Germinal center (tissue), 1 donor: ENCODE measurements around the gene BAZ1B.
"Not testable (repeated sequence)": the region's sequence is repeated elsewhere in the genome, so short reads cannot be mapped to it uniquely, and the experiment has no call there.

Source experiments
- DNase-seq: peaks from one replicate; pipeline ENCODE4 v3.0.0; 2012; ENCODE audit warnings: mixed read lengths, low spot score

BAZ1B gene

GRCh38 chr7:73442903-73443500, 79.1 kb downstream of the BAZ1B start:
- DNase-seq = no peak

DNA sequence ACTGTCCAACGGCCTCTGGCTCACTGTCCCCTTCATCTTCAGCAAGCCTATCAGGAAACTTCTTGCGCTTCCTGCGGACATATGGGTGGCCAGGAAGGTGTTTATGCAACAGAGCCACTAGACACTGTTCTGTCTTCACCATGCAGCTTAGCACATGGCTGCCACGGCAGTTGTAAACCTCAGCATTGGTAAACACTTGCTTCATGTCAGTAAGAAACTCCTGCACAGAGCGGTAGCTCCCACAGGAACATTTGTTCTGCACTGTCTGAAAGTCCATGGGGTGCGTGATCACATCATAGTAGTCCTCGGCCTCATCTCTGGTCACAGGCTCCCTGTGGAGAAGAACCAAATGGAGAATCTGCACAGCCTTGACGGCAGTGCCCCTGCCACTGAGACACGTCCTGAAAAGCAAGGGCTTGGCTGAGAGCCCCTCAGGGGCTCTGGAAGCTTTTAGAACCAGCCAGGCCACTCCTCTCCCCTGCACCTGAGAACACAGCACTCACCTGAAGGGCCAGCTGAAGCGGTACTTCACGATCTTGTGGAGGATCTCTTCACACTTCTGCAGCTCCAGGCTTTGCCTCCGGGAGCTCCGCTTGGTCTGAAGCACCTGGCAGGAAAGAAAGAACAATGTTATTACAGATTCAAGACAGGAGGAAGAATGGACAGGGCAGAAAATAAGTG, 79.7 kb downstream of the BAZ1B start:
- no peak for DNase-seq

DNA sequence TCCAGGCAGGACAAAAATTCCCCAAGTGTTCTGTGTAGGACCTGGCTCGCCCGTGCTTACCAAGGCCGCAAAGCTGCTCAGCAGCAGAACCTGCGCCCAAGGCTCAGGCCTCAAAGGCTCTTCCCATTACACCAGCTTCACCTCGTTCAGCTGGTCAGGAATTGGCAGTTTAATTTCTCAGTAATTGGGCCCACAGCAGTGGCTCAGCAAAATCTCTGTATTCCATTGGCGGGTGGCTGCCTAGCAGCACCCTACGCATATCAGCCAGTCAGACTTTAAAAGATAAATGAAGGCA, 82.7 kb downstream of the BAZ1B start:
- DNase-seq = no peak

DNA sequence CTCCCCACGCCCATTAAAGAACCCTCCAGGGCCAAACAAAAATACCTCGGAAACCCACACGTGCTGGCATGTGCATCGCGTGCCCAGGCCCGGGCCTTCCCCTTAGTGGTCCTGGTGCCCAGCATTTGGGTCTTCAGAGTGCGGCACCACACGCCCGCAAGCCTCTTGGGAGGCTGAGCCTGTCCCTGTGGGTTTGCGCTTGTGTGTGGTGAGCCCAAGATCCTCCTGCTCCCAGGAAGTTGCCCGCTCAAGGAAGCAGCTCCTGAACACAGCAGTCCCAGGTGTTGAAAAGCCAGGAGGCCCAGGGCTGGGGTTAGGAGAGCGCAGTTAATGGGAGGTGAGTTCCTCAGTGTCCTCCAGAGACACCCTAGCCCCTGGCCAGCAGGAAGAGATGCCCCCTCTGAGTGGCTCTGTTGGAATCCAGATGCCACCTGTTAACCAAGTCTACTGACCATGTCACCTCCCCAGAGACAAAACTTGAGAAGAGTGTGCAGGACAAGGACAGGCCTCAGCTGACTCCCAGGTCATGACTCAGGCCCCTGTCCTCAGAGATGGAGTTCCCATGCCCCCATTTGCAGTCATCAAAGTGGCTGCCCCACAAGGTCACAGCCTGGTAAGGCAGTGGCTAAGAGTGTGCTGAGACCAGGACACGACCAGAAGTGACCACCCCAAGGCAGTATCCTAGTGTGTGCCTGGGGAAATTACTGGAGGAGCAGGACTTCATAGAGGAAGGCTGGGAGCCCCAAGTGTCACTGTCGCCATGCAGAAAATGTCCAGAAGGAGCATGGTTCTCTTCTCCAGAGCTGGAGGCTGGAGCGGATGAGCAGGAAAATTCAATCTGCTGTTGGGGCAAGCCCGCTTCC, 83.3 kb downstream of the BAZ1B start:
- no peak for DNase-seq

- no peak for DNase-seq
Observed at GRCh38 chr7:73437621-73438416, 84.3 kb downstream of the BAZ1B start.

- no peak for DNase-seq
Observed at GRCh38 chr7:73437091-73437490, 85.0 kb downstream of the BAZ1B start.

DNA sequence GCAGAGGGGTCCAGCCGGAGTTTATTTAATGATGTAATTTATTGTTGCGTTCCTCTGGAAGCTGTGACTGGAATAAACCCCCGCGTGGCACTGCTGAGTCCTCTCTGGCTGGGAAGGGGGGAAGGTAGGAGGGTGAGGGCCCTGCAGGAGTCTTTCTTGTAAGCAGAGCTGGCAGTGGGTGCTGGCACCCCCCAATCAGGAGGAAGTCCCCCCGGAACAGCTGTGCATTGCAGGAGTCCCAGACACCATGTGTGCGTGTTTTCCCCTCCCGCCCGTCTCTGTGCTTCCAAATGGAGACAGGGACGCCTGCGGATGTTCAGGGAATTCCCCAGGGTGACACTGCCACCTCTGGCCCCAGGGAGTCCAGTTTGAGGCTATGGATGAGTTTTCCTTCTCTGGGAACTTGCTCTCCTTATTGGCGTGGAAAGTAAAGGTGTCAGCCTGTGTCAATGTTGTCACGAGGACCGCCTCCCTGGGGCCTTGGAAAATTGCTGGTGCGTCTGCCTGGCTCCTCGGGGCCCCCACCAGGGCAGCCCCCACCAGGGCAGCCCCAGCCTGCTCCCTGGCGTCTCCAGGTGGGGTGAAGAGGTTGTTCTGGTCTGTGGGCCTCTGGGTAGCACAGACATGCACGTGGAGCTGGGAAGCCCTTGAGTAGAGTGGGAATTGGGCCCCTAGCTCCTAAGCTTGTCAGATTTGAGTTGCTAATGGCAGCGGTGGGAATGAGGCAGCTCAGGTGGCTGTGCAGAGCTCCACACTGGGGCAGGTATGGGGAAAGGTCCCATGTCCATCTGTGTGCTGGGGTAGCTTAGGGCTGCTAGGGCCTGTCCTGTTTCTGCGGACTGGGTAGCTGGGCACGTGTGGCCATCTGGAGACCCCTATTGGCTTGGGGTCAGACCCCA, 85.8 kb downstream of the BAZ1B start:
- no peak for DNase-seq

DNA sequence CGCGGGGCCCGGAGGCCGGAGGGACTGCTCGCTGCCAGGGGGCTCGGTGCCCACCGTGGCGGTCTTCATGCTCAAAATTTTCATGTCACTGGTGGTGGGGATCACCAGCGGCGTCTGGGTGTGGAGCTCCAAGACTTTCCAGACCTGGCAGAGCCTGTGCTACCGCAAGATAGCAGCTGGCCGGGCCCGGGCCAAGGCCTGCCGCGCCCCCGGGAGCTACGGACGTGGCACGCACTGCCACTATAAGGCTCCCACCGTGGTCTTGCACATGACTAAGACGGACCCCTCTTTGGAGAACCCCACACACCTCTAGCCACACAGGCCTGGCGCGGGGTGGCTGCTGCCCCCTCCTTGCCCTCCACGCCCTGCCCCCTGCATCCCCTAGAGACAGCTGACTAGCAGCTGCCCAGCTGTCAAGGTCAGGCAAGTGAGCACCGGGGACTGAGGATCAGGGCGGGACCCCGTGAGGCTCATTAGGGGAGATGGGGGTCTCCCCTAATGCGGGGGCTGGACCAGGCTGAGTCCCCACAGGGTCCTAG, 86.6 kb downstream of the BAZ1B start:
- no peak for DNase-seq

DNA sequence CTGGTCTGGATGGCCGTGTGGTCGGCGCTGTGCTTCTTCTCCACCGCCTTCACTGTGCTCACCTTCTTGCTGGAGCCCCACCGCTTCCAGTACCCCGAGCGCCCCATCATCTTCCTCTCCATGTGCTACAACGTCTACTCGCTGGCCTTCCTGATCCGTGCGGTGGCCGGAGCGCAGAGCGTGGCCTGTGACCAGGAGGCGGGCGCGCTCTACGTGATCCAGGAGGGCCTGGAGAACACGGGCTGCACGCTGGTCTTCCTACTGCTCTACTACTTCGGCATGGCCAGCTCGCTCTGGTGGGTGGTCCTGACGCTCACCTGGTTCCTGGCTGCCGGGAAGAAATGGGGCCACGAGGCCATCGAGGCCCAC, 87.4 kb downstream of the BAZ1B start:
- DNase-seq = no peak

- no peak for DNase-seq
Observed at GRCh38 chr7:73433924-73434700, 88.0 kb downstream of the BAZ1B start.

GRCh38 chr7:73432676-73433075, 89.4 kb downstream of the BAZ1B start:
- no peak for DNase-seq

GRCh38 chr7:73431041-73431835, 90.9 kb downstream of the BAZ1B start:
- no peak for DNase-seq

GRCh38 chr7:73430540-73430939, 91.6 kb downstream of the BAZ1B start:
- not testable (repeated sequence) for DNase-seq

DNA sequence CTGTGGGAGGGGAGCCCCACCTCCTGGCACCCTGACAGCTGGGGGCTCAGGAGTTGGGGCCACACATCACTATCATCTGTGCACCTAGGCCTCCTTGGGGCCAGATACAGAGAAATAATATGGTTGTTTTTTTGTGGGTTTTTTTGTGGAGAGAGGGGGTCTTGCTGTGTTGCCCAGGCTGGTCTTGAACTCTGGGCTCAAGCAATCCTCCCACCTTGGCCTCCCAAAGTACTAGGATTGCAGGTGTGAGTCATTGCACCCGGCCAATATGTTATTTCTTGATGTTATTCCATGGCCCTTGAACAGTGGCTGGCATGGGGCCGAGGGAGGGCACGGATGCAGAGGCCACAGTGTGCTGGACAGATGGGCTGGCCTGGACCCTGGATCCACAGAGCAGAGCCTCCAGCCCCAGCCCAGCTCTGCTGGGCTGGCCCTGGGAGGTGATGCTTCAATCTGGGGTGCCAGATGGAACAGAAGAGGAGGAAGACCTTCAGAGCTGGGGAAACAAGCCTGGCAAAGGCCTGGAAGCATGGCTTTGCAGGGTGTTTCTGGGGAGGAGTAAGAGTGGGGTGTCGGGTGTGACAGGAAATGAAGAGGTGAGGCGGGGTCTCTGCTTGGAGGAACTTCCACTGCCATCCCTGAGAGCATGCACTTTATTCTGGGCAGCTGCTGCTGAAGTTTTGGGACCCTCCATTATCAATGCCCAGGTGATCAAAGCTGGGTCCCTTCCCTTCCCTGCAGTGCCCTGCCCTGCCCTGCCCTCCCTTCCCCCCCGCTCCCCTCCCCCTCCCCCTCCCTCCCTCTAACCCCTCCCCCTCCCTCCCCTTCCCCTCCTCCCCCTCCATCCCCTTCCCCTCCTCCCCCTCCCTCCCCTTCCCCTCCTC, 92.2 kb downstream of the BAZ1B start:
- DNase-seq = no peak

- DNase-seq = no peak
Observed at GRCh38 chr7:73429215-73429614, 92.9 kb downstream of the BAZ1B start.

DNA sequence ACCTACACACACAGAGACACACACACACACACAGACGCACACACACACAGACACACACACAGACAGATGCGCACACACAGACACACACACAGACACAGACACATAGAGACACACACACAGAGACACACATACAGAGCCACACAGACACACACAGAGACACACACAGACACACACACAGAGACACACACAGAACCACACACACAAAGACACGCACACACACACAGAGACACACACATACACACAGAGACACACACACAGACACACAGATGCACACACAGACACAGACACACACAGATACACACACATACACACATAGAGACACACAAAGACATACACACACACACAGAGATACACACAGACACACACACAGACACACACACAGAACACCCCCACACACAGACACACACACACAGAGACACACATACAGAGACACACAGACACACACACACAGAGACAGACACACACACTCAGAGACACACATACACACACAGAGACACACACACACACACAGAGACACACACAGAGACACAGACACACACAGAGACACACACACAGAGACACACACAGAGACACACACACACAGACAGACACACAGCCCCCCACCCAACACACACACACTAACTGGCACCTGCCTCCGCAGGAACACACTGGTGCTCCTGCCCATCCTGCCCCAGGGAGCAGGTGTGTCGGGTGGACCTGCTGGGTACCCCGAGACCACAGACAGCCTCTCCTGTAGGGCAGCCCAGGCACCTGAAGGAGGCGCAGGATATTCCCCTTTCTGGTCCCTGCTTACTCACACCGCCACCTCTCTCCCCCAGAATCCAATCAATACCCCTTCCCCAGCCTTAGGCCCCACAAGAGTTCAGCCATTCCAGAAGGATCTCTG, 93.9 kb downstream of the BAZ1B start:
- DNase-seq = no peak

GRCh38 chr7:73426016-73426415, 96.1 kb downstream of the BAZ1B start:
- DNase-seq = no peak
